GM04503 (cell line): ENCODE data around the gene KIAA1217.

Source experiments
- DNase-seq: peaks from one replicate; pipeline ENCODE4 v3.0.0-alpha.2; 2012; ENCODE audit warnings: low read depth

The KIAA1217 gene

GRCh38 chr10:24406809-24407483 is 198.0 kb downstream of the KIAA1217 start:
- no peak for DNase-seq

- DNase-seq = no peak
Measured at GRCh38 chr10:24407928-24408327, 199.0 kb downstream of the KIAA1217 start.

- DNase-seq = no peak
Measured at GRCh38 chr10:24408365-24408764, 199.4 kb downstream of the KIAA1217 start.

GRCh38 chr10:24414597-24414996 is 205.7 kb downstream of the KIAA1217 start:
- DNase-seq = no peak

GRCh38 chr10:24415455-24416125 is 206.7 kb downstream of the KIAA1217 start:
- no peak for DNase-seq

- DNase-seq = no peak
Measured at GRCh38 chr10:24416248-24416647, 207.3 kb downstream of the KIAA1217 start.

GRCh38 chr10:24417053-24417452 is 208.1 kb downstream of the KIAA1217 start:
- no peak for DNase-seq

GRCh38 chr10:24418532-24418931 is 209.6 kb downstream of the KIAA1217 start:
- no peak for DNase-seq

- no peak for DNase-seq
Measured at GRCh38 chr10:24419066-24419465, 210.1 kb downstream of the KIAA1217 start.

- no peak for DNase-seq
Measured at GRCh38 chr10:24425151-24425550, 216.2 kb downstream of the KIAA1217 start.

GRCh38 chr10:24427678-24428409 is 218.9 kb downstream of the KIAA1217 start:
- DNase-seq = no peak

GRCh38 chr10:24428410-24428782 is 219.5 kb downstream of the KIAA1217 start:
- DNase-seq = peak; percentile 64

GRCh38 chr10:24430591-24430990 is 221.7 kb downstream of the KIAA1217 start:
- DNase-seq = no peak

- no peak for DNase-seq
Measured at GRCh38 chr10:24432478-24433416, 223.8 kb downstream of the KIAA1217 start.

- DNase-seq = no peak
Measured at GRCh38 chr10:24433705-24434104, 224.8 kb downstream of the KIAA1217 start.

GRCh38 chr10:24434961-24435360 is 226.0 kb downstream of the KIAA1217 start:
- no peak for DNase-seq

GRCh38 chr10:24435374-24435773 is 226.4 kb downstream of the KIAA1217 start:
- no peak for DNase-seq

GRCh38 chr10:24437302-24437701 is 228.4 kb downstream of the KIAA1217 start:
- DNase-seq = no peak

- DNase-seq = no peak
Measured at GRCh38 chr10:24438800-24439199, 229.9 kb downstream of the KIAA1217 start.

- DNase-seq = no peak
Measured at GRCh38 chr10:24439935-24440334, 231.0 kb downstream of the KIAA1217 start.

- DNase-seq = no peak
Measured at GRCh38 chr10:24440817-24441797, 232.2 kb downstream of the KIAA1217 start.
